ENCODE data around the gene SMAD9.
"Not testable (repeated sequence)": the region's sequence is repeated elsewhere in the genome, so short reads cannot be mapped to it uniquely, and the experiment has no call there.

Gene SMAD9

GRCh38 chr13:36903925-36904595 is 16.0 kb downstream of the SMAD9 start:
- in situ Hi-C loops (cut with HindIII; ENCODE audit: low pct_unique_long_range_greater_than_20kb, low sequenced_read_pairs), result no loop called here
- TF ChIP-seq JUND (IDR thresholded peaks at IDR 0.05; ENCODE audit: low read depth), result no peak
- no peak for DNase-seq (ENCODE audit: low read depth in 1 of 2, low spot score in 1 of 2)

DNA sequence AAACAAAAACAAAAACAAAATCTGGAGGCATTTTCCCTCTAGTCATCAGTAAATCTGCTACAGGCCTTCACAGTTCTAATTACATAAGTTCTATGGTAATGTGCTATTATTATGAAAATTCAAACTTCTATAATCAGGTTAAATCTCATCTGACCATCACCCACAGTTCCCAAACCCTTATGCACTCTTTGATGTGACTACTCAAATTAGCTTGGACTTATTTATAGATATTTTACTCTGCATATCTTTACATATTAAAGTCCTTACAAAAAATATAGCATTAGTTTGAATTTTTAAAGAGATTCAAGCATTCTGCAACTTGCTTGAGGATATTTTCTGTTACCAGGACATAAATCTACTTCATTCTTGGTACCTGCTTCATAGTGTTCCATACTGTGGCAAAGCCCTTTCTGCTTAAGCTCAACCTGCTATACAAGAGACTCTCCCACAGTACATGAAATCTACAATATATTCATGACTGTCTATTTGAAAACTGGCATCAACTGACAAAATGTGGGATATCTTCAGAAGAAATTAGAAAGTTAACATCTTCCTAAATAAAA is 22.9 kb downstream of the SMAD9 start:
- in situ Hi-C loops (cut with HindIII; ENCODE audit: low pct_unique_long_range_greater_than_20kb, low sequenced_read_pairs), result no loop called here
- TF ChIP-seq JUND (IDR thresholded peaks at IDR 0.05; ENCODE audit: low read depth), result no peak
- DNase-seq (ENCODE audit: low read depth in 1 of 2, low spot score in 1 of 2), result no peak

DNA sequence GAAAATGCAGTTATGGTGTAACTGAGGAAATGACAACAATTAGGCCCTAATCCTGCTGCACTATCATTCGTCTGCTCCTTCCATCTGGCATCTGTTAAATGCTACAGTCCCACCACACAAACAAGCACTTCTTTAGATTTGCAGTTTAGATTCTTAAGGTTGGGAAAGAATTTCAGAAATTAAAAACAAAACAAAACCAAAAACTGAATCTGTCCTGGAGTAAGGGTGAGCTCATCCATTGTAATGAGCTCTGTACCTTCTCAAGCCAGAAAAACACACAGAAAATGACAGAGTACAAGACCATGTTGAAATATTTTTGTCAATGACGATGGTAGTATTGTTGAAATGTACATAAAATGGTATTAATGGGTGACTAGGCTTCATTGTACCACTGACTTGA is 28.3 kb downstream of the SMAD9 start:
- in situ Hi-C loops (cut with HindIII; ENCODE audit: low pct_unique_long_range_greater_than_20kb, low sequenced_read_pairs), result no loop called here
- TF ChIP-seq JUND (IDR thresholded peaks at IDR 0.05; ENCODE audit: low read depth), result no peak
- DNase-seq (ENCODE audit: low read depth in 1 of 2, low spot score in 1 of 2), result no peak

GRCh38 chr13:36888645-36889044 is 31.4 kb downstream of the SMAD9 start:
- in situ Hi-C loops (cut with HindIII; ENCODE audit: low pct_unique_long_range_greater_than_20kb, low sequenced_read_pairs), result no loop called here

DNA sequence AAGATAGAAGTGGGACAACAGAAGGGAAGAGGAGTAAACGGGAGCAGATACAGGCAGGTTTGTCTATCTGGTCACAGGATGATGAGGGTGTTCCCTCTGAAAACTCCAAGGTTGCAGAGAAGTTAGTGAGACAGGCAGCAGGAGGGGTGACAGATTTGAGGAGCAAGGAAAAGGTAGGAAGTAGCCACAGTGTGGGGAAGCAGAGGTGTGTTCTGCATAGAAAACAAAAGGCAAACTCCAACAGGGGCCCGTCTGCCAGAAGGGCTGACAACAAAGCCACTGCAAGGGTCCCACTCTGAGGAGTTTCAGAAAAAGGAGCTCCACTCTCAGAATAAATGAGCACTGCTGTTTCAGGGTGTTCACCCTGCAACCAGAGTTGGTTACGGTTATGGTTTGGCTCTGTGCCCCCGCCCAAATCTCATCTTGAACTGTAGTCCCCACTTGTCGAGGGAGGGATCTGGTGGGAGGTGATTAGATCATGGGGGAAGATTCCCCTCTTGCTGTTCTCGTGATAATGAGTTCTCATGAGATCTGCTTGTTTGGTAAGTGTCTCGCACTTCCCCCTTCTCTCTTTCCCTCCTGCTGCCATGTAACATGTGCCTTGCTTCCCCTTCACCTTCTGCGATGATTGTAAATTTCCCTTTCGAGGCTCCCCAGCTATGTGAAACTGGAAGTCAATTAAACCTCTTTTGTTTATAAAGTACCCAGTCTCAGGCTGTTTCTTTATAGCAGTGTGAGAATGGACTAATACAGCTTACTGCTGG is 32.1 kb downstream of the SMAD9 start:
- DNase-seq (ENCODE audit: low read depth in 1 of 2, low spot score in 1 of 2), result no peak
- in situ Hi-C loops (cut with HindIII; ENCODE audit: low pct_unique_long_range_greater_than_20kb, low sequenced_read_pairs), result no loop called here
- no peak for TF ChIP-seq JUND (IDR thresholded peaks at IDR 0.05; ENCODE audit: low read depth)

More at GRCh38 chr13:36888645-36889044, 31.4 kb downstream of the SMAD9 start:
- no peak for TF ChIP-seq JUND (IDR thresholded peaks at IDR 0.05; ENCODE audit: low read depth)
- no peak for DNase-seq (ENCODE audit: low read depth in 1 of 2, low spot score in 1 of 2)

DNA sequence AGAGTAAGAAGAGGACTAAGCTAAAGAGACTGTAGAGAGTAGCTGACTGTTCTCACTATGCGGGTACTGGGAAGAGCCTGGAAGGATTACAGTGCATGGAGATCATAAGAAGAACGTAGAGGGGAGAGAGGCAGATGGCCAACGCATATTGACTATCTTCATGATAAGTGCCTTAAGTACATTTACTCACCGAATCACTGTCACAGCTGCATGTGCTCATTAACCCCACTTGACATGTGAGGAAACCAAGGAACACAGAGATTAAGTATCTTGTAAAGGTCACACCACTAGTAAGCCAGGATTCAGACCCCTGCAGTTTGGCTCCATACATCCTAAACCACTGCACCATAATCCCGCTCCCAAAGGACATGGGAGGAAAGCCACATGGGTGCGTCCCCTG is 34.1 kb downstream of the SMAD9 start:
- DNase-seq (ENCODE audit: low read depth in 1 of 2, low spot score in 1 of 2), result no peak
- no peak for TF ChIP-seq JUND (IDR thresholded peaks at IDR 0.05; ENCODE audit: low read depth)
- in situ Hi-C loops (cut with HindIII; ENCODE audit: low pct_unique_long_range_greater_than_20kb, low sequenced_read_pairs), result no loop called here

GRCh38 chr13:36884235-36884634 is 35.8 kb downstream of the SMAD9 start:
- no peak for DNase-seq (ENCODE audit: low read depth in 1 of 2, low spot score in 1 of 2)
- in situ Hi-C loops (cut with HindIII; ENCODE audit: low pct_unique_long_range_greater_than_20kb, low sequenced_read_pairs), result no loop called here
- no peak for TF ChIP-seq JUND (IDR thresholded peaks at IDR 0.05; ENCODE audit: low read depth)

GRCh38 chr13:36883824-36884223 is 36.2 kb downstream of the SMAD9 start:
- in situ Hi-C loops (cut with HindIII; ENCODE audit: low pct_unique_long_range_greater_than_20kb, low sequenced_read_pairs), result no loop called here

DNA sequence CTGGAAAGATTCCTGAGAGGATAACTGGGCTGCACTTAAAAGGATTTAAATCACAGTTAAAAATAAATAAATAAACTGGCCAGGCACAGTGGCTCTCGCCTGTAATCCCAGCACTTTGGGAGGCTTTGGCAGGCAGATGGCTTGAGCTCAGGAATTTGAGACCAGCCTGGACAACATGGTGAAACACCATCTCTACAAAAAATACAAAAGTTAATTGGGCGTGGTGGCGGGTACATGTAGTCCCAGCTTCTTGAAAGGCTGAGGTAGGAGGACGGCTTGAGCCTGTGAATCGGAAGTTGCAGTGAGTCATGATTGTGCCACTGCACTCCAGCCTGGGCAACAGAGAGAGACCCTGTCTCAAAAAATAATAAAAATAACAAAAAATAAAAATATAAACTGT is 36.6 kb downstream of the SMAD9 start:
- in situ Hi-C loops (cut with HindIII; ENCODE audit: low pct_unique_long_range_greater_than_20kb, low sequenced_read_pairs); DNase-seq (ENCODE audit: low read depth in 1 of 2, low spot score in 1 of 2): not testable (repeated sequence)

More at GRCh38 chr13:36883824-36884223, 36.2 kb downstream of the SMAD9 start:
- no peak for TF ChIP-seq JUND (IDR thresholded peaks at IDR 0.05; ENCODE audit: low read depth)
- no peak for DNase-seq (ENCODE audit: low read depth in 1 of 2, low spot score in 1 of 2)

GRCh38 chr13:36882829-36883390 is 37.1 kb downstream of the SMAD9 start:
- in situ Hi-C loops (cut with HindIII; ENCODE audit: low pct_unique_long_range_greater_than_20kb, low sequenced_read_pairs), result no loop called here
- DNase-seq (ENCODE audit: low read depth in 1 of 2, low spot score in 1 of 2), result no peak
- no peak for TF ChIP-seq JUND (IDR thresholded peaks at IDR 0.05; ENCODE audit: low read depth)

DNA sequence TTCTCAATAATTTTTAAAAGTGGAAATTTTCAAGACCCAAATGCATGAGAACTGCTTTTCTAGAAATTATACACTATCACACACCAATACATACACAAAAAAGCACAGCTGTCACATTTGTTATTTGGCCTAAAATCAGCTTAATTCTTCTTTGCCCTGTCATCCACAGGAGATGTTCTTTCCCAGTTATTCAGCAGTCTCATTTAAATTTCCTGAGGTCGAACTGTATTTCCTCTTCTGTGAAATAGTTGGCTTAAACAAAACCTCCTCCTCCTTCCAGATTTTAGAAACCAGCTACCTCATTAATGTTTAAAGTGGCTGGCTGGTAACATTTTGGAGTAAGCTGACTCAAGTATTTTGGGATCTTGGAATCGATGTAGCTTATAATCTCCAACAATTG is 39.1 kb downstream of the SMAD9 start:
- no peak for DNase-seq (ENCODE audit: low read depth in 1 of 2, low spot score in 1 of 2)
- in situ Hi-C loops (cut with HindIII; ENCODE audit: low pct_unique_long_range_greater_than_20kb, low sequenced_read_pairs), result no loop called here
- TF ChIP-seq JUND (IDR thresholded peaks at IDR 0.05; ENCODE audit: low read depth), result no peak

- no peak for TF ChIP-seq JUND (IDR thresholded peaks at IDR 0.05; ENCODE audit: low read depth)
- in situ Hi-C loops (cut with HindIII; ENCODE audit: low pct_unique_long_range_greater_than_20kb, low sequenced_read_pairs), result no loop called here
- DNase-seq (ENCODE audit: low read depth in 1 of 2, low spot score in 1 of 2), result no peak
Measured at GRCh38 chr13:36879218-36879938, 40.7 kb downstream of the SMAD9 start.

Measured in T47D (cell line).